NCI-H128 (cell line): ENCODE data around the gene HTRA3.

Experiments
- DNase-seq: peaks from one replicate; lab custom pipeline; 2025; ENCODE audit not compliant: unreplicated experiment; lab: John Stamatoyannopoulos, UW

The HTRA3 gene

DNA sequence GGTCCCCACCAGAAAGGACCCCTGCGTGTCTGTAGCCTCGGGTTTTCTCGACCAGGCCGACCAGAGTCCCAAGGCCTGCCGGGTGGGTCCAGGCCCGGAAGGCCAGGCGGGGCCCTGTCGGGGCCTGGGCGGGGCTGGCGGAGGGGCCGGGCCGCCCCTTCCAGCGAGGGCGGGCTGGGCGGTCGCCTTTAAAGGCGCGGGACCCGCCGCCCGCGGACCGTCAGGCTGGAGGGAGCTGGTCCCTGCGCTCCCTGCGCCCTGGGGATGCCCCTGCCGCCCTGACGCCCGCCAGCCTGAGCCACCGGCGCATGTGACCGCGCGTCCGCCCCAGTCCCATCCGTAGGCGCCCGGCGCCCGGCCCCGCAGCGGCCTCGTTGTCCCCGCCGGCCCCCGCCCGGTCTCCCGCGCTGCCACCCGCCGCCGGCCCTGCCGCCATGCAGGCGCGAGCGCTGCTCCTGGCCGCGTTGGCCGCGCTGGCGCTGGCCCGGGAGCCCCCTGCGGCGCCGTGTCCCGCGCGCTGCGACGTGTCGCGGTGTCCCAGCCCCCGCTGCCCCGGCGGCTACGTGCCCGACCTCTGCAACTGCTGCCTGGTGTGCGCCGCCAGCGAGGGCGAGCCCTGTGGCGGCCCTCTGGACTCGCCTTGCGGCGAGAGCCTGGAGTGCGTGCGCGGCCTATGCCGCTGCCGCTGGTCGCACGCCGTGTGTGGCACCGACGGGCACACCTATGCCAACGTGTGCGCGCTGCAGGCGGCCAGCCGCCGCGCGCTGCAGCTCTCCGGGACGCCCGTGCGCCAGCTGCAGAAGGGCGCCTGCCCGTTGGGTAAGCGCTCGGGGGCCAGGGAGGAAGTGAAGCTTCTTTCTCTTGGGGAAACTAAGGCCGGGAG, at the start of gene HTRA3:
Gene HTRA3 (plus strand): TSS at position 220 of the 883 bp plus-strand sequence. CDS start 215 bp downstream, at position 435.
- DNase-seq: no peak

DNA sequence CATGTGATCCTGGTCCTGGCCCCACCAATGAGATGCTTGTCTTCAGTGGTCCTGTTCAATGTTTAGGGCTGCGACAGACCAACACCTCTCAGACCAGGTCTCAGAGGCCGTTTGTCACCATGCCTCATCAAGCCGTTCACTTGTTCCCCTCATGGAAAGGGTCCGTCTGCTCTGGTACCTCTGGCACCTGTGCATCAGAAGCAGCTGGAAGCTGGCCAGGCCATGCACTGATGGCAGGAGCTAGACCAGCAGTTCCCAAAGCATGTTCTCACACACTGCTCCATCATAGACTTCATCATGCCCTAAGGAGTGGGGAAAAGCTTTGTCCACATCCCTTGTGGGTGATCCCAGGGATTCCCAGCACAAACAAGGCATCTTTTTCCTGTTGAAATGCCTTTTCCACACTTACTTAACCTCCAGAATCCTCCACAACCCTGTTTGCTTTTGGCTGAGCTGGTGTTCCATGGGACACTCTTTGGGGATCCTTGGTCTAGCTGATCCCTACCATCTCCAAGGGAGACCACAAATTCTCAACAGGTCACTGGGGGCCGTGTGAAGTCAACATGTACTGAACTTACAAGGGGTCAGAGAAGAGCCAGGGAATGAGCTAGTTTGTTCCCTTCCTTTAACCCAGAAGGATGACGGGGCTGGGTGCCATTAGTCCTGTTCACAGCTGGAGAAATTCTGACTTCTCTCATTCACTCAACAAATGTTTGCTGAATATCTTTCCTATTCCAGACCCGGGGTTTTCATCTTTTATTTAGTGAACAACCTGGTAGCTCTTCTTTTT, 48.7 kb upstream of the HTRA3 start:
- no peak for DNase-seq

DNA sequence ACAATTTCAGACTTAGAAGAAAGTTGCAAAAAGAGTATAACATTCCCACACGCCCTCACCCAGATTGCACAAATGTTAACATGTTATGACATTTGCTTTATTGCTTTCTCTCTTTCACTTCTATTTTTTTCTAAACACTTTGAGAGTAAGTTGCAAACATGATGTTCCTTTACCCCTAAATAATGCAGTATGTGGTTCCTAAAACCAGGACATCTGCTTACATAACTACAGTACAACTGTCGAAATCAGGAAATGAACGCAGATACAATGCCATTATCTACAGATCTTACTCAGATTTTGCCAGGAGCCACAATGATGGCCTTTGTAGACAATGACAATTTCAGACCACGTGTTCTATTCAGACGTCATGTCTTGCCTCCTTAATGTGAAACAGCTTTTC, 48.1 kb upstream of the HTRA3 start:
- no peak for DNase-seq

DNA sequence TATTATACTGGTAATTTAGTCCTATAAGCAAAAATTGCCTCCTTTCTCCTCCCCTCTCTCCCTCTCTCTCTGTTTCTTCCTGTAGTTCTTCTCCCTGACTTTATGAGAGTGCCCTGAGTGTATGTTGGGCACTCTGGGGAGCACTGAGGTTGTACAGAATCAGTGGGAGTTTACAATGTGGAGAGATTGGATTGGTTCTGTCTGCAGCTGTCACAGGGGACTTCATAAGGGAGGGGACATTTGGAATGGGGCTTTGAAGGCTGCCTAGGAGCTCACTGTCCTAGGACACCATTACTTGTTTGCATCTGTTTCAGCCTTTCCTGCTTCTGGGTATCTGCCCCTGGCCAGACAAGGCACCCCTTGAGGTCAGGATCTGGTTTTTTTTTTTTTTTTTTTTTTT, 47.6 kb upstream of the HTRA3 start:
- DNase-seq: no peak

DNA sequence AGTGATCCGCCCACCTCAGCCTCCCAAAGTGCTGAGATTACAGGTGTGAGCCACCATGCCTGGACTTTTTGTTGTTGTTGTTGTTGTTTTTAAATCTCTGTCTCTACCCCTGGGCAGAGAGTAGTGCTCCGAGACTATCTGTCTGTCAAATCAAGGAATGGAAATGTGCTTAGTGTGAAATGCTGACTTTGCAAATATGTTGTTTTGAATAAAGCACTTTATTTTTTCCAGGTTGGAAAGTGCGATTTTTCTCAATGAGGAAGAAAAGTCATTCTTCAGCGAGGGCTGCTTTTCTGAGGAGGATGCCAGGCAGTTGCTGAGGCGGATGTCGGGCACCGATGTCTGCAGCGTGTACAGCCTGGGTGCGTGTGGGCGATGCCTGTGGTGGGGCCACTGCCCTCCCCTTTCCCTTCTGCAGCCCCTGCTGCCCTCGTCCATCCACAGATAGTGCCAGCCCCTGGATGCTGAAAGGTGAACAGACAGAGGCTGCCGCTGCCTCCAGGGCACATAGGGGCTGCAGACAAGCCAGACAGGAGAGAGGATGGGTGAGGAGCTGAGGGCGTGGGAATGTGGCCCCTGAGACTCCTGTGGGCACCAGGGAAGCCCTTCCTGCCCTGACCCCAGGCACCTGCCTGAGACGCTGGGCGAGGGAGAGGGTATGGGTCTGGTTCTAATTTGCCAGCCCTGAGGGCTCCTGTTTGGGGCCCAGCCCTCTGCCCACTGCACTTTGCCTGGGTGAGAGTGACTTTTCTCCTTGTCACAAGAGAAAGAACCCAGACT, 46.8 kb upstream of the HTRA3 start:
- no peak for DNase-seq

DNA sequence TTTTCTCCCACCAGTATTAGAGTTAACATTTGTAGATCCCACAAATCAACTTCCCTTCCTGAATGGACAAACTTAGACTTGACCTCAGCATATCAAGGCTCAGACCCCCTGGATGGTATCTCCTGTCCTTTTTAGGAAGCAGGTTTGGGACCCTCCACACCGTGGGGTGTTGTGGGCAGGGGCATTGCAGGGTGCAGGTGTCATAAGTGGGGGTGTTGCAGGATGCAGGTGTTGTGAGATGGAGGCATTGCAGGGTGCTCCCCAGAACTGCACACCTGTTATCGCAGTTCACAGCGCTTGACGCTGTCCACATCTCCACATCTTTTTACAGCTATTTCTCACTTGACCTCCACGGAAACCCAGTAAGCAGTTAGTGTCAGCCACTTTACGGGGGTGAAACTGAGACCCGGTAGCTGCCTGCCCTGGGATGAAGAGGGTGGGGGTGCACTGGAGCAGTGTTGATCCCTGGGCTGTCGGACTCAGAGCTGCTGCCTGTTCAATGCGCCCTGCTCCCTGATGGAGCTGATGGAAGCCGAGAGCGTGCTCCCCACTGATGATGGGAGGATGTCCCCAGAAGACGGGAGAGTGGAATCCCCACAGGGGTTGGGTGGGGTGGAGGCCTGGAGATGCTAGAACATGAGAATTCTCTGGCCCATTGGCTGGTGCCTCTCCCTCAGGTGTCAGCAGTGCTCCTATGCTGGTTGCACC, 45.1 kb upstream of the HTRA3 start:
- no peak for DNase-seq

DNA sequence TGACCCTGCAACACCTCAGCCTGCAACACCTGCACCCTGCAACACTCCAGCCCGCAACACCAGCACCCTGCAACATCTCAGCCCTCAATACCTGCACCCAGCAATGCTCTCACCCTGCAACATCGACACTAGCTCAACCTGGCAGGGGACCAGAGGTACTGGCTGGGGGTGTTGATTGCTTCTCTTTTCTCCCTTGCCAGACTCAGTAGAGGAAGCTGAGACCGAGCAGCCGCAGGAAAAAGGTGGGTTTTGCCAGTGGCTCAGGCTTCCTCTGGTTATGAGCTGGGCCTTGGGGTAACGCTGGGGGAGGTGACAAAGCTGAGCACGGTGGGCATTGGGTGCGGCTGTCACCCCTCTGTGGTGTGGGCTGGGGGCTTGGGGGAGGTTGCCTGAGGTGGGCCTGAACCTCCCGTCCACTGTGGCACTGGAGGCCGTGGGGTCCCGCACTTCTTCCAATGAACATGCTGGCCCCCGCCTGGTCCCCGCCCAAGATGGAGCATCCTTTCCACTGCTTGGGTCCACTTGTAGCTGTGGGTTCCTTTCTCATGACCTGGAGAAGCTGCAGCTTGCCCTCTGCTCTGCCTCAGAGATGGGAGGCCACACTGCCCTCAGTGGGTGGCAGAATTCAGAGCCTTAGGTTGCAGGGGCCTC, 44.5 kb upstream of the HTRA3 start:
- DNase-seq: no peak

DNA sequence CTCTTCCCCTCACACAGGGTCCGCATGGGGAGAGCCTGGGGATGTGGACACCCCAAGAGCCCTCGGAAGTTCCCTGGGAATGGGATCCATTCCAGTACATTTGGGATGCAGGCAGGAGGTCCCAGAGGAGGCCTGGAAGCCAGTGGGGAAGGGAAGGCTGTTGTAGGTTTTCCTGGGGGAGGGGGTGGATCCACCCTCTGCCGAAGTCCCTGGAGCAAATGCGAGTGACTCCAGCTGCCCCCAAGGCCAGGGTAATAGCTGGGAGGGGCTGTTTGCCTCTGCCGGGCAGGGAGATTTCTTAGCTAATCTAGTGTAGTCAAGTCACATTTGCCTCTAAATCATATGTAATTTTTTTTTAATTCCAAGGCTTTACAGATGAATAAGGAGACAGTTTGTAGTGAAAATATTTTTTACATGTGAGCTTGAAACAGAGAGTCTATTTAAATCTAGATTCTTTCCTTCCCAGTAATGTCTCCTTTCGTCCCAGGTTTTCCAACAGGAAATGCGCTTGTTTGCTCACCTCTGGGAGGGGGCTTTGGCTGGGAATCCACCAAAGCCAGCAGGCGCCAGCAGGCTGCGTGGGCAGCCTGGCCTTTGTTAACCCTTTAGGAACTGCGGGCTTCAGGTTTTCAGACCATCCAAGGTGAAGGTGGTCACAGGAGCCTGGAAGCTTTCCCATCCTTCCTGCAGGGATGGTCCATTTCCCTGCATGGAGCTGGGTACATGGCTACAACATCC, 43.7 kb upstream of the HTRA3 start:
- DNase-seq: no peak

DNA sequence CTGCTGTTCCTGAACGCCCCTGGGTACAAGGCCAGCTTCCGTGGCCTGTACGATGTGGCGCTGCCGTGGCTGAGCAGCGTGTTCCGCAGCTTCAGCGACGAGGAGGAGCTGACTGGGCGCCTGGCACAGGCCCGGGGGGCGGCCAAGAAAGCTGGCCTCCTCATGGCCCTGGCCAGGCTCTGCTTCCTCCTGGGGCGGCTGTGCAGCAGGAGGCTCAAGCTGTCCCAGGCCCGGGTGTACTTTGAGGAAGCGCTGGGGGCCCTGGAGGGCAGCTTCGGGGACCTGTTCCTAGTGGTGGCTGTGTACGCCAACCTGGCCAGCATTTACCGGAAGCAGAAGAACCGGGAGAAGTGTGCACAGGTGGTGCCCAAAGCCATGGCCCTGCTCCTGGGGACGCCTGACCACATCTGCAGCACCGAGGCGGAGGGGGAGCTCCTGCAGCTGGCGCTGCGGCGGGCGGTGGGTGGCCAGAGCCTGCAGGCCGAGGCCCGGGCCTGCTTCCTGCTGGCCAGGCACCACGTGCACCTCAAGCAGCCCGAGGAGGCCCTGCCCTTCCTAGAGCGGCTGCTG, 42.3 kb upstream of the HTRA3 start:
- no peak for DNase-seq

DNA sequence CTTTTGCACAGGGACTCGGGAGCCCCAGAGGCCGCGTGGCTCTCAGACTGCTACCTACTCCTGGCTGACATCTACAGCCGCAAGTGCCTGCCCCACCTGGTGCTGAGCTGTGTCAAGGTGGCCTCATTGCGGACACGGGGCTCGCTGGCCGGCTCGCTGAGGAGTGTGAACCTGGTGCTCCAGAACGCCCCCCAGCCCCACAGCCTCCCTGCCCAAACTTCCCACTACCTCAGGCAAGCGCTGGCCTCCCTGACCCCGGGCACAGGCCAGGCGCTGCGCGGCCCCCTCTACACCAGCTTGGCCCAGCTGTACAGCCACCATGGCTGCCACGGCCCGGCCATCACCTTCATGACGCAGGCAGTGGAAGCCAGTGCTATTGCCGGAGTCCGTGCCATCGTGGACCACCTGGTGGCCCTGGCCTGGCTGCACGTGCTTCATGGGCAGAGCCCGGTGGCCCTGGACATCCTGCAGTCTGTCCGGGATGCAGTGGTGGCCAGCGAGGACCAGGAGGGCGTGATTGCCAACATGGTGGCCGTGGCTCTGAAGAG, 41.7 kb upstream of the HTRA3 start:
- DNase-seq: no peak

DNA sequence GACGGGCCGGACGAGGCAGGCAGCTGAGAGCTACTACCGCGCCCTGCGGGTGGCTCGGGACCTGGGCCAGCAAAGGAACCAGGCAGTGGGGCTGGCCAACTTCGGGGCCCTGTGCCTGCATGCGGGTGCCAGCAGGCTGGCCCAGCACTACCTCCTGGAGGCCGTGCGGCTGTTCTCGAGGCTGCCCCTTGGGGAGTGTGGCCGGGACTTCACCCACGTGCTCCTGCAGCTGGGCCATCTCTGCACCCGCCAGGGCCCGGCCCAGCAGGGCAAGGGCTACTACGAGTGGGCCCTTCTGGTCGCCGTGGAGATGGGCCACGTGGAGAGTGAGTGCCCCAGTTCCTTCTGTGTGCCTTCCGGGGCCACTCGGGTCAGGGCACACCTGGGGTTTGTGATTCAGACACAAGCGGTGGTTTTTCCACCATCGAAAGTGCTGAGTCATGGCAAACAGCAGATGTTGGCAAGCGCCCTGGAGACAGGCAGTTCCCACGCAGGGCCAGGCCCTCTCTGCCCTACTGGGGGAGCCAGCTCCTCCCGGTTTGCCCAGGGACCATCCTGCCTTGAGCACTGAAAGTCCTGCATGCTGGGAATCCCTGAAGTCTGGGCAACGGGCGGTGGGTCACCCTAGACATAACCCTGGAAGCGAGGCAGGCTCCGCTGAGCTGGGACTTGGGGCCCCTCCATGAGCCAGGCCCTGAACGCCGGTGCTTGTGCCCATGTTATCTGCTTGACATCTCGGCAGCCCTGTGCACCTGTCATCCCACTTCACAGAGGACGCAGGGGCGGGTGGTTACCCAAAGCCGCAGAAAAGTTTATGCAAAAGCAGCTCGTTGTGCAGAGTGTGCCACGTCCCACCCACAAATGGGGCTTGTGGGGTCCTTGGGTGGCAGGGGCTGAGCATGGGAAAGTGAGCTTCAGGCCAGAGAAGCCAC, 41.0 kb upstream of the HTRA3 start:
- DNase-seq: no peak

DNA sequence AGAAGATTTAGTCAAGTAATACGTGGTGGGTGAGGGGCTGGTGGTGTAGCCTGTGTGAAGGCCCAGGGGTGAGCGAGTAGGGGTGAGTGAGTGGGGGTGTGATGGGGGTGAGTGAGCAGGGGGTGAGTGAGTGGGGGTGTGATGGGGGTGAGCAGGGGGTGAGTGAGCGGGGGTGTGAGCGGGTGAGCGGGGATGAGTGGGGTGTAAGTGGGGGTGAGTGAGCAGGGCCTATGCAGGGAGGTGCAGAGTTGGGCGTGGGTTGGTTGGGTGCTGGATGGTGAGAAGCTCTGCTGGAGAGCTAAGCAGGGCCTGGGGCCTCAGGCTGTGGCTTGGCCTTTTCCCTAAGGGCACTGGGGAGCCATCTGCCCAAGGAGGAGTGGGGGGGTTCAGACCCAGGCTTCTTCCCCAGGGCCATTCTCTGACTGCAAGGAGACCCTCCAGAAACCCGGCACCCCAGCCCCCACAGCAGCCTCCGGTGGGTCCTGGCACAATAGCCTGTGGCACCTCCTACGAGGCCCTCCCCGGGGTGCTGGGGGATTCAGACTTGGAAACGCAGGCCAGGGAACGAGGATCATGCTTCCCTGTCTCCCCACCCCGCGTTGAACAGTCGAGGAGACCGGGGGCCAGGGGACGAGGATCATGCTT, 40.1 kb upstream of the HTRA3 start:
- DNase-seq: no peak

DNA sequence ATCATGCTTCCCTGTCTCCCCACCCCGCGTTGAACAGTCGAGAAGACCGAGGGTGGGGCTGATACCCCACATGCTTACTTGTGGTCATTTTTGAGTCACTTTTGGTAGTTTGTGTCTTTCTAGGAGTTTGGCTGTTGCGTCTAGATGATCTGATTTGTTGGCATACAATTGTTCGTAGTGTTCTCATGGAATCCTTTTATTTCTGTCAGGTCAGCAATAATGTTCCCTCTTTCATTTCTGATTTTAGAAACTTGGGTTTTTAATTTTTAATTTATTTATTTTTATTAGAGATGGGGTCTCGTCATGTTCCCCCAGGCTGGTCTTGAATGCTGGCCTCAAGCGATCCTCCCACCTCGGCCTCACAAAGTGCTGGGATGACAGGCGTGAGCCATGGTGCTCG, 39.5 kb upstream of the HTRA3 start:
- DNase-seq: no peak

DNA sequence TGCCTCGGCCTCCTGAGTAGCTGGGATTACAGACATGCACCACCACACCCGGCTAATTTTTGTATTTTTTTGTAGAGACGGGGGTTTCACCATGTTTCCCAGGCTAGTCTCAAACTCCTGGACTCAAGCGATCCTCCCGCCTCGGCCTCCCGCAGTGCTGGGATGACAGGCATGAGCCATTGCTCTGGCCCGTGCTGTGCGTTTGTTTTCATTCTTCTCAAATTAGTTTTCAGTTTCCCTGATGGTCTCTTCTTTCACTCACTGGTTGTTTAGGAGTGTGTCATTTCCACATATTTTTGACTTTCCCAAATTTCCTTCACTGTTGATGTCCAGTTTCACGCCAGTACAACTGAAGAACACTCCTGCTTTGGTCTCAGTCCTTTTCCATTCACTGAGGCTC, 38.7 kb upstream of the HTRA3 start:
- DNase-seq: no peak

DNA sequence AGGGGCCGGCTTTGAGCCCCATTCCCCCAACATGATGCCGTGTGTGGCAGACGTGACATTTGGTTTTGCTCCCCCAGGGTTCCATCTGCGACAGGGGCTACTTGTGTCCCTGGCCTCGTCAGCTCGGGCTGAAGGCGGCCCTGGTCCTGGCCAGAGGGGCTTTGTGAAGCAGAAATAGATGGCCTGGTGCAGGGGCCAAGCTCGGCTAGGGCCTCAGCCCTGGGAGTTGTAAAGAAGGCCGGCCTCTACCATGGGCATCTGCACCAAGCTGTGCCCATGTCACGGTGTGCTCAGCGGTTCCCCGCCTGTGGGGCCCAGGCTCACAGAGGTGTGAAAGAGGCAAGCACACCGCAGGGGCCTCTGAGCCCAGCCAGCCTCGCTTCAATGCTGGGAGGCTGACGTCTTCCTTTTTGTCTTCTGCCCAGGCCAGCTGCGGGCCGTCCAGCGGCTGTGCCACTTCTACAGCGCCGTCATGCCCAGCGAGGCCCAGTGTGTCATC, 38.0 kb upstream of the HTRA3 start:
- DNase-seq: no peak

DNA sequence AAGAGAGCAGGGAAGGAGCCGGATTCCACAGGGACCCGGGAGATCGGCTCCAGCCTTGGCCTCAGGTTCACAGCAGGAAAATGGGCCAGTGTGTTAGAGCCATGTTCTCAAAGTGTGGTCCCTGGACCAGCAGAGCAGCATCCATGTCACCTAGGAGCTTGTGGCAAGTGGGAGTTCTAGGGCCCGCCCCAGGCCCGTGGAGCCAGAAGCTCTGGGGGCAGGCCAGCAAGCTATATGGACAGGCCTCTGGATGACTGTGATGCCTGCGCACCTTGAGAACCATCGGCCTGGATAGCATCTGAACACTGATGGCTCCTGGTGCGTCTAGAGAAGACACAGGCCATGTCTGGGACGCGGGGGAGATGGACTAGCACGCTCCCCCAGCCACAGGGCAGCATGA, 36.8 kb upstream of the HTRA3 start:
- no peak for DNase-seq
